GF-D8 (cell line): ENCODE measurements around the gene RERE.
"Not testable (repeated sequence)": the region's sequence is repeated elsewhere in the genome, so short reads cannot be mapped to it uniquely, and the experiment has no call there.

Source experiments
- DNase-seq: peaks from one replicate; lab custom pipeline; 2025; lab: John Stamatoyannopoulos, UW

Gene RERE

DNA sequence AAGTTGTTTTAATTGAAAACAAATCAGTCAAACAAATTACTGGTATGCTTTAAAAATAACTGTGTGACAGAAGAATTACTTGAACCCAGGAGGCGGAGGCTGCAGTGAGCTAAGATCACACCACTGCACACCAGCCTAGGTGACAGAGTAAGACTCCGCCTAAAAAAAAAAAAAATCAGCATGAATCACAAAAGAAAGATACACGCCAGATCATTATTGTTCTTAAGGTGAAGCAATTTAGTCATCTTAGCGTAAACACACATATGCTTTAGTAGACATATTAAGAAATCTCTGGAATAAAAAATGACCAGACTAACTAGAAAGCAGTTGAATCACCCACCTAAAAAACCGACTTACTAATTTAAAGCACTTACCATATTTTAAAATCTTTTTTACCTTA is 20.2 kb downstream of the RERE start:
- DNase-seq, result no peak

GRCh38 chr1:8796812-8797211 is 20.6 kb downstream of the RERE start:
- DNase-seq, result no peak

GRCh38 chr1:8794605-8795004 is 22.8 kb downstream of the RERE start:
- DNase-seq, result no peak

DNA sequence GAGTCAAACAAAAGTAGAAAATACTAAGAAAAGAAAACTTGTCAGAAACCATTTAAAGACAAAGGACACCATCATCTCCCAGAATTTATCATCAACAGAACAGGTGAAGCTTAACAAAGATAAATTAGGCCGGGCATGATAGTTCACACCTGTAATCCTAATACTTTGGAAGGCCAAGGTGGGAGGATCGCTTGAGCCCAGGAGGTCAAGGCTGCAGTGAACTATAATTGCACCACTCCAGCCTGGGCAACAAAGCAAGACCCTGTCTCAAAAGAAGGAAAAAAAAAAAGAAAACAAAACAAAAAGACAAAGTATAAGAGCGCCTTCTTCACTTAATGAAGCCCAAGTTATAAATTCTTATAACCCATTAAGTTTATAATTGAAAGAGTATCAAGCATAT is 25.6 kb downstream of the RERE start:
- DNase-seq, result no peak

DNA sequence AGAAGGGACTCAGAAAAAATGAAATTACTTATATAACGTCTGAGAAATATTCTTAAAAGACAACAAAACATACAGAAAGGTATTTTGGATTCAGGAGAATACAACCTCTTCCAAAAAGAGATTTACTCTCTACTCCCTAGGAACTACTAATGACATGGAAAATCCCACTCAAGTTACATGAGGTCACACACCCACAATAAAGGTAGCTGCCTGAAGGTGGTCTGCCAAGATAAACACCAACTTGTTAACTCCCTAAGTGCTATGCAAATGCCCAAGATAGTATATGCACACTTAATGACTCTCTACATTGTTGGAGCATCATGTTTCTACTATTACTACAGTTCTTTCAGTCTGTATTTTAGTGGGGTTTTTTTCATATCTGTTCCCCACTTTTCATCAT is 26.5 kb downstream of the RERE start:
- no peak for DNase-seq

DNA sequence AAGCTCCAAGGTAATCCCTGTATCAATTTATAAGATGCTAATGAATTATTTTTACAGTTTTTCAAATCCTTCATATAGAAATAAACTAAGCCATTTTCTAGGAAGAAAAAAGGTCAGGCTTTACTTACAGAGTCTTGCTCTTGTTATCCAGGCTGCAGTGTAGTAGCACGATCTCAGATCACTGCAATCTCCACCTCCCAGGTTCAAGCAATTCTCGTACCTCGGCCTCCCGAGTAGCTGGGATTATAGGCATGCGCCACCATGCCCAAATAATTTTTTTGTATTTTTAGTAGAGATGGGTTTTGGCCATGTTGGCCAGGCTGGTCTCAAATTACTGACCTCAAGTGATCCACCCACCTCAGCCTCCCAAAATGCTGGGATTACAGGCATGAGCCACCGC is 27.0 kb downstream of the RERE start:
- no peak for DNase-seq

- DNase-seq, result no peak
These were observed 27.9 kb downstream of the RERE start for GRCh38 chr1:8789314-8790214.

DNA sequence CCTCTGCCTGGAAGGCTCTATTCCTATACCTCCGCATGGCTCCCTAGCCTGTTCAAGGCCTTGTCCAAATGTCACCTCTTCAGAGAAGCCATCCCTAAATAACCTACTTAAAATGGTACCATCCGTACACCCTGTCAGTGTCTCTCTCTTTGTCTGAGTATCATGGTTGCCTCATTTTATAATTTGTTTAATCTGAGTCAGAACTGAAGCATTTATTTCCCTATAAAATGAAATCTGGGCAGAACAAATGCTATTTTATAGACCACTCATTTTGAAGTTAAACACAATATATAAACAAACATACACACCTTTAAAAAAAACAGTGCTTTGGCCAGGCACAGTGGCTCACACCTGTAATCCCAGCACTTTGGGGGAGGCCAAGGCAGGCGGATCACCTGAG is 30.2 kb downstream of the RERE start:
- DNase-seq, result no peak

DNA sequence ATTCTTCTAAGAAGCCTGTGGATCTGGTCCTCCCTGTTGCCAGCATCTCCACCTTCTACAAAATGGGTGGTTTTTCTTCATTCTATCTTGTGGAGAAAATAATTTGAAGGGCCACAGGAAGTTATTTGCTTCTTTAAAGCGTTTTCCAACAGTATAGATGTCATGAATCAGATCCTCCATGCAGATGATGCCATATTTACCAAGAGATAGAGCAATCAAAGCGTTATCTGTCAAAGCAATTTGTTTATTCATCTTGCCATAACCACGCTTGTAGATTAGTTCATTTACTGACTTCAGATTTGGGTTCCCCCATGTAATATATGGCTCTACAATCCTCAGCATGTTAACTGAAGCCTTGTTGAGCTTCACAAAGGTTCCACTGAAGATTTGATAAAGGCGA is 31.2 kb downstream of the RERE start:
- not testable (repeated sequence) for DNase-seq

GRCh38 chr1:8782955-8783354 is 34.5 kb downstream of the RERE start:
- DNase-seq, result no peak

- no peak for DNase-seq
These were observed 35.3 kb downstream of the RERE start for GRCh38 chr1:8782001-8782620.

DNA sequence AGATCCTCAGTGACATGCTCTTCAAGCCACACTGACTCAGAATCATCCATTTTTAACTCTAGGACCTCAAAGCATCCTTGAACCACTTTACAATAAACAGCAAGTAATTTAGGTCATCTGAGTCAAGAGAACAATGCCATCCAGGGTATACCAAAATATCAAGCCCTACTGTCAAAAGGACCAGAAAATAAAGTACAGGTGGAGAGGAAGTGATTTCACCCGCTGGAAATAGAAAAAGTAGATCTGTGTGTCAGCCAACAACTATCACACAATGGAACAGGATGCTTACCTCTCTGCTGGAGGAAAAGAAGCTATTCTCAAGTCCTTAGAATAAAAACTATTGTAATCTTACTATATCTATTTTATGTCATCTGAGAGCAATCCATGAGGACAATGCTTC is 37.0 kb downstream of the RERE start:
- no peak for DNase-seq

DNA sequence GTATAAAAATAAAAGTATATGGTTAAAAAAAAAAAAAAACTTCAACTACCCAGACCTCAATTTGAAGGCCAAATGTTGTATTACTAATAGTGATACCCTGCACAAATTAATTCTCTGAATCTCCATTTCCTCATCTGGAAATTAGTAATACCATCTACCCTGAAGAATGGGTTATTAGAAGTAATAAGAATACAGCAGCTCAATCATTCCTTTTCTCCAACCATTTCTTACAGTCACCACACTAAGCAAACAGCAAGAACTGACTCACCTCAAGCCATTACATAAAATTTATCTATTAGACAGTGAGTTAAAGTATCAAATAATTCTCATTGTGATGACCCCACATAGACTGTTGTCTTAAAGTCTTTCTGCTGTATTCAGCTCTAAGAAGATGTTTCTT is 39.6 kb downstream of the RERE start:
- no peak for DNase-seq

GRCh38 chr1:8776104-8776503 is 41.3 kb downstream of the RERE start:
- no peak for DNase-seq

DNA sequence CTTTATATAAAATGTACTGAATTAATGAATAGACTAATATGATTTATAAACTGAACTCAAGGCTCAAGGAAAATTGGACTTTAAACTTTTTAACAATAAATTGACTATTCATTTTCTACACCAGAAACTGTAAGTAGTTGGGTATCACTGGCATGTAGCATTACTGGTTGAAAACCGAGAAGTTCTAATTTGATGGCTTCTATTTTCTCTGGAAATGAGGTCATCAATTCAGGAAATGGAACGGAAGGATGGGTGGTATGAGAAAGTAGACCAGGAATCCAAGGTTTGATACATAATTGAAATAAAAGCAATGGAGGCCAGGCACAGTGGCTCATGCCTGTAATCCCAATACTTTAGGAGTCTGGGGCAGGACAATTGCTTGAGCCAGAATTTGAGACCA is 50.4 kb downstream of the RERE start:
- DNase-seq, result no peak

DNA sequence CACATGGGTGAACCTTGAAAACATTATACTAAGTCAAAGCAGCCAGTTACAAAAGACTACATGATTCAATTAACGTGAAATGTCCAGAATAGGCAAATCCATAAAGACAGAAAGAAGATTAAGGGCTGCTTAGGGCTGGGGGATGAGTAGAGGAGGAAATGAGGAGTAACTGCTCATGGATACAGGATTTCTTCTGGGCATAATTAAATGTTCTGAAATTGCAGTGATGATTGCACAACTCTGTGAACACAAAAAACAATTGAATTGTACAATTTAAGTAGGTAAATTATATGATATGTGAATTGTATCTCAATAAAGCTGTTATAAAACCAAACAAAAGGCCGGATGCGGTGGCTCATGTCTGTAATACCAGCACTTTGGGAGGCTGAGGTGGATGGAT is 52.2 kb downstream of the RERE start:
- DNase-seq, result no peak

DNA sequence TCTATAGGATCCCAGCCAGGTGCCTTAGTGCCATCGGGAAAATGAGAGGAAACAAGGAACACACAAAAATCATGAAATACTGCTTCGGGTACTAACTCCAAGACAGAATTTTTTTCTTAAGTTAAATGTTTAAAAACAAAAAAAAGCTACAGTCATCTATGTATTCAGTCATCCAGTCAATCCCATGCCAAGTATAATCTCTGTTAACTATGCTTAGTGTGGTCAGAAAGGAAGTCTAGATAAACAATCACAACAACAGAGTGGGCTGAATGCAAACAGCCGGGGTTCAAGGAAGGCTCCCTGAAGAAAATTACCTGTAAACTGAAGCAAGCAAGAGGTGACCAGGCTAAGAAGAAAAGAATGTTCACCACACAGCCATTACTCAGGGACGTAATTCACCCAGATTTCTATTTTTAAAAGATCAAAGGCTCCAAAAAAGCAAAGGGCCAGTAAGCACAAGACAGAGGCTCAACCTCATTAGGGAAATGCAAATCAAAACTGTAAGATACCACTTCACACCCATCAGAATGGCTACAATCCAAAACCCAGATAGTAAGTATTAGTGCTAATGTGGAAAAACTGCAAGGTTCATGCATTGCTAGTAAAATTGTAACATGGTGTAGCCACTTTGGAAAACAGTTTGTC is 53.0 kb downstream of the RERE start:
- no peak for DNase-seq

- DNase-seq, result no peak
These were observed 53.6 kb downstream of the RERE start for GRCh38 chr1:8763888-8764287.

GRCh38 chr1:8754993-8755392 is 62.4 kb downstream of the RERE start:
- DNase-seq, result no peak

- DNase-seq, result no peak
These were observed 63.2 kb downstream of the RERE start for GRCh38 chr1:8754247-8754650.

DNA sequence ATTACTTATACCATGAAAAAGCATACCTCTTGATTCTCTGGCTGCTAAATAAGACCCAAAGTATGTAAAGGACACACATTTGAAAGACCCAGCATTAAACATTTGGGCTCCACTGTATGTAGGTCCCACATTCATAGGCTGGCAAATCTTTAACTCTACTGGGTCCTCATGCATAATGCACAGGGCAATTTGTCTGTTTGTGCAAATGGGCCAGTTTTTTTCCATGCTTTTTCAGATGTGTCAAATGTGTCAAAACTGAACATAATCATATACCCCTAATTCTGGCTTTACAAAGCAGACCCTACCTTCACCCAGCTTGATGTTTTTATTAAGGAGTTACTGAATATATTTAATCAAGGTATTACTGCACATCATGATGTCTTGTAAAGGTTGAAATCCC is 63.7 kb downstream of the RERE start:
- DNase-seq, result no peak

GRCh38 chr1:8752921-8753713 is 64.3 kb downstream of the RERE start:
- no peak for DNase-seq
